Neutrophil (primary cell): ENCODE data around the gene MTCL1.

Experiments
- H3K27ac ChIP-seq: fragments of 200-600 bp; sonication (generic); 2 replicates; pipeline ENCODE4 v1.5.1; 2016; ENCODE audit warnings: mild to moderate bottlenecking, moderate library complexity
- H3K27me3 ChIP-seq: fragments of 200-600 bp; sonication (generic); 2 replicates; pipeline ENCODE4 v1.6.0; 2016; ENCODE audit warnings: mild to moderate bottlenecking
- H3K36me3 ChIP-seq: fragments of 200-600 bp; sonication (generic); 2 replicates; pipeline ENCODE4 v1.5.1; 2017
- H3K4me1 ChIP-seq, 2 experiments: fragments of 200-600 bp in 1 of 2; sonication (generic) in 1 of 2; 1 replicate in 1 of 2; 2 replicates in 1 of 2; pipeline versions ENCODE4 v1.5.1 to v1.6.1; 2013 to 2016; ENCODE audit warnings: low read depth in 1 of 2, low read length in 1 of 2, mild to moderate bottlenecking in 1 of 2, moderate library complexity in 1 of 2; ENCODE audit not compliant: control insufficient read depth in 1 of 2, insufficient read depth in 1 of 2
- H3K4me3 ChIP-seq, 2 experiments: fragments of 200-600 bp in 1 of 2; sonication (generic) in 1 of 2; 1 replicate in 1 of 2; 2 replicates in 1 of 2; pipeline ENCODE4 v1.5.1; 2013 to 2016; ENCODE audit warnings: low read depth in 1 of 2, low read length in 1 of 2, mild to moderate bottlenecking in 1 of 2, moderate library complexity in 1 of 2
- H3K9me3 ChIP-seq: fragments of 200-600 bp; sonication (generic); 2 replicates; pipeline ENCODE4 v1.5.1; 2016
- TF ChIP-seq, protein P1 (sequence below): fragments of 200-600 bp; sonication (generic); IDR thresholded peaks from 2 replicates; pipeline ENCODE4 v1.5.1; 2016; ENCODE audit warnings: antibody characterized with exemption

Gene MTCL1

DNA sequence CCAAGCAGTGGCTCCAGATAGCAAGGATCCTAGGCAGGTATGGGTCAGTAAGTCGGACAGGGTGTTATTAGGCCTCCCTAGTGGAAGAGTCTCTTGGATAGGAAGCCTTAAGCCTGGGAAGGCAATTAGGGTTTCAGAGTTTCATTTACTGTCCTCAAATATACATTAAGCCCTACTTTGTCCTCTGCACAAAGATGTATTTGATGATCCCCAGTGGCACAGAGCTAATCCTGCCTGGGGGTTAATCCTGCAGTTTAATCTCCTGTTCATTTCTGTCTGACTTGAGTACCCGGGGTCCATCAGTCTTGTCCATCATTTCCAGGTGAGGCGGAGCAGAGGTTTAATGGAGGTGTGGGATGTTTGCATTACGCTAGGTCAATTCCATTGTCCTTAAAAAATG lies 62.0 kb downstream of the MTCL1 start:
- Histone ChIP-seq H3K9me3 (no peaks in the 10 kb centered on the region), H3K27ac (no peak overlapping the region), H3K36me3 (no peaks in the 10 kb centered on the region), H3K4me1 (no peaks in the 10 kb centered on the region), H3K27me3 (no peaks in the 10 kb centered on the region), H3K4me3 (no peak overlapping the region)
- TF ChIP-seq, protein P1, sequence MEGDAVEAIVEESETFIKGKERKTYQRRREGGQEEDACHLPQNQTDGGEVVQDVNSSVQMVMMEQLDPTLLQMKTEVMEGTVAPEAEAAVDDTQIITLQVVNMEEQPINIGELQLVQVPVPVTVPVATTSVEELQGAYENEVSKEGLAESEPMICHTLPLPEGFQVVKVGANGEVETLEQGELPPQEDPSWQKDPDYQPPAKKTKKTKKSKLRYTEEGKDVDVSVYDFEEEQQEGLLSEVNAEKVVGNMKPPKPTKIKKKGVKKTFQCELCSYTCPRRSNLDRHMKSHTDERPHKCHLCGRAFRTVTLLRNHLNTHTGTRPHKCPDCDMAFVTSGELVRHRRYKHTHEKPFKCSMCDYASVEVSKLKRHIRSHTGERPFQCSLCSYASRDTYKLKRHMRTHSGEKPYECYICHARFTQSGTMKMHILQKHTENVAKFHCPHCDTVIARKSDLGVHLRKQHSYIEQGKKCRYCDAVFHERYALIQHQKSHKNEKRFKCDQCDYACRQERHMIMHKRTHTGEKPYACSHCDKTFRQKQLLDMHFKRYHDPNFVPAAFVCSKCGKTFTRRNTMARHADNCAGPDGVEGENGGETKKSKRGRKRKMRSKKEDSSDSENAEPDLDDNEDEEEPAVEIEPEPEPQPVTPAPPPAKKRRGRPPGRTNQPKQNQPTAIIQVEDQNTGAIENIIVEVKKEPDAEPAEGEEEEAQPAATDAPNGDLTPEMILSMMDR: no peak

DNA sequence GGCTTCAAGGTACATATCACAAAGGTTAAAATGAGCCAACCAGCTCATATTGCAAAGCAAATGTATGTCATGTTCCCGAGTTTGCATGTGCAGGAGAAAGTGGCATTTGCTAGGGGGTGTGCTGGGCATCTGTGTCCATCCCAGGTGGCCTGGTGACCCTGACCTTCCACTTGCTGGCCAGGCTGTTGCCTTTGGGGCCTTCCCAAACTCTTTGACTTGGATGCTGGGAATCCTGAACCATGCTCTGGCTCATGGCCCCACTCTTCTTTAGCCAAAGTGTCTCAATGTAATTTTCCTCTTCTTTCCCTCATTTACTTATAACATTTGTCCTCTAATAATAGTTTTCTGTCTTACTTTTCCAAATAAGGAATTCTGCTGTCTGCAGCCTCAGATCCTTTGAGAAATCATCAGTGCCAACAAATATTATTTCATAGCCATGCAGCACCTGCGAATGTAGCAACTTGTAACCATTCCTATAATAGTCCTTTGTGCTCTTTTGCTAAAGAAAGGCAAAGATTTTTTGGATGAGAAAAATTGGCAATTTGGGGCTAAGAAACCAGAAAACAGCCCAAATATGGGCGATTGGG lies 64.2 kb downstream of the MTCL1 start:
- Histone ChIP-seq H3K4me1 (no peaks in the 10 kb centered on the region), H3K27me3 (no peaks in the 10 kb centered on the region), H3K4me3 (no peak overlapping the region), H3K9me3 (no peaks in the 10 kb centered on the region), H3K27ac (no peak overlapping the region), H3K36me3 (no peaks in the 10 kb centered on the region)
- TF ChIP-seq, protein P1: no peak

DNA sequence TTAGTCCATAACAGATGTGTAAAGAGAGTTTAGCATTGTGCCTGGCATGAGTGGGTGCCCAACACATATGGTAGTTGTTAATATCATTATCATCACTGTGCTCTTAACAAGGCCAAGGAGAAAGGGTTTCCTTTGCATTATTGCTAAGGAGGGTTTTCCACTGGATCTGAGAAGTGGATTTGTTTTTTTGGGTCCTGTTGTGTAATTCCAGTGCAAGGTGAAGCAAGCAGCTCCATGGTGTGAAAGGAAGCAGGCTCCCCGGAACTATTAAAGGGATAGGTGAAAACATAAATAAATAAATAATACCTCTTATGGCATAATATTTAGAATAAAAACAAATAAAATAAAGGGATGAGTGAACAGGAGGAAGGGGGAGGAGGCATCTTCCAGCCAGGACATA lies 65.3 kb downstream of the MTCL1 start:
- Histone ChIP-seq H3K4me1 (no peaks in the 10 kb centered on the region), H3K27me3 (no peaks in the 10 kb centered on the region), H3K27ac (no peak overlapping the region), H3K36me3 (no peaks in the 10 kb centered on the region), H3K9me3 (no peaks in the 10 kb centered on the region), H3K4me3 (no peak overlapping the region)
- TF ChIP-seq, protein P1: no peak

DNA sequence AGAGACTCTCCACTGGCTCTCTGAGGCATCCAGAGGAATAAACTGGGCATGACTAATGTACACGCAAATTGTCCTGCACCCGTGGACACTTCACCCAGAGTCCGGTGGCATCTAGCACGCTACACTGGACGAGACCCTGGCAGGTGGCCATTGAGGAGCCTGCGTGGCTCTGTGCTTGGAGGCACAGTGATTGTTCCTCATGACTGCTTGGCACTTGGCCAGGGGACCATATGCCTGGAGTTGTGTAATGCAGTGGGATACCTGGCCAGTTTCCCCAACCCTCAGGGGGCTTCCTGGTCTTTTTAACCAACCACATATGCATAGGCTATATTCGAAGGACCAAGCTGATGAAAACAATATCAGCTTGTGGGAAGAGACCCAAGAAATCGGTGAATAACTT lies 66.6 kb downstream of the MTCL1 start:
- no peaks in the 10 kb centered on the region for H3K9me3 ChIP-seq
- TF ChIP-seq, protein P1: no peak
- no peaks in the 10 kb centered on the region for H3K4me1 ChIP-seq
- no peaks in the 10 kb centered on the region for H3K27me3 ChIP-seq
- H3K27ac ChIP-seq: no peak overlapping the region
- no peaks in the 10 kb centered on the region for H3K36me3 ChIP-seq
- H3K4me3 ChIP-seq: no peak overlapping the region

DNA sequence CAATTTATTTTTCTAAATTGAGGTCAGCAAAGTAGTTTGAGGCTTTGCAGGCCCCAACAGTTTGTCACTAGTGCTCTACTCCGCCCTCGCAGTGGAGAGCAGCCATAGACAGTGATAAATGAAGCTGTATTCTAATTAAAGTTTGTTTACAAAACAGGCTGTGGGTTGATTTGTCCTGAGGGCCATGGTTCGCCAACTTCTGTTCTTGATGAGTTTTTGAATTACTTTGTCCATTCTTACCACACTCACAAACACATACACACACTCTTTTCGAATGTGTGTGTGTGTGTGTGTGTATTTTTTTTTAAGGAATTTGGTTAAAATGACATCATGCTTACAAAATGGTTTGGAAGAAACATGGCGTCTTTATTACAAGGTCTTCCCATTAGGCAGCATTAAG lies 68.6 kb downstream of the MTCL1 start:
- TF ChIP-seq, protein P1: no peak
- Histone ChIP-seq H3K27ac (no peak overlapping the region), H3K27me3 (no peaks in the 10 kb centered on the region), H3K9me3 (no peaks in the 10 kb centered on the region), H3K4me1 (no peaks in the 10 kb centered on the region), H3K36me3 (no peaks in the 10 kb centered on the region), H3K4me3 (no peak overlapping the region)
